GM12801 (cell line): Measurements from ENCODE around the gene MYPOP.

Experiments used
- CTCF ChIP-seq: IDR thresholded peaks from one replicate; pipeline ENCODE4 v1.5.1; 2011; ENCODE audit warnings: control low read depth; ENCODE audit not compliant: insufficient read length; ENCODE audit errors: extremely low read depth

MYPOP gene

GRCh38 chr19:45920458-45920857, 18.0 kb upstream of the MYPOP start:
- no peak for TF ChIP-seq CTCF

GRCh38 chr19:45919678-45920077, 17.3 kb upstream of the MYPOP start:
- TF ChIP-seq CTCF: no peak

- no peak for TF ChIP-seq CTCF
Measured at GRCh38 chr19:45918721-45919120, 16.3 kb upstream of the MYPOP start.

- TF ChIP-seq CTCF: no peak
Measured at GRCh38 chr19:45917421-45918091, 15.1 kb upstream of the MYPOP start.

GRCh38 chr19:45913874-45914830, 11.7 kb upstream of the MYPOP start, which contains the start of gene NANOS2:
NANOS2 (minus strand) TSS chr19:45914778; CDS start chr19:45914693, 85 bp downstream.
- no peak for TF ChIP-seq CTCF

- TF ChIP-seq CTCF: no peak
Measured at GRCh38 chr19:45911291-45911690, 8.9 kb upstream of the MYPOP start.

GRCh38 chr19:45908956-45909355, 6.5 kb upstream of the MYPOP start:
- TF ChIP-seq CTCF: no peak
